HepG2 (cell line): ENCODE data around the gene FXYD5. TPM values are rescaled to one million over a fixed set of nuclear protein-coding genes. Genes with fewer than 3 reads are reported as not detected.

Experiments
- CERS6 ChIP-seq: sonication (generic); formaldehyde crosslinking; IDR thresholded peaks from 2 replicates; pipeline ENCODE4 v1.5.0; 2020; ENCODE audit warnings: missing genetic modification reagents
- FIP1L1 ChIP-seq: fragments of 200-400 bp; formaldehyde crosslinking; IDR thresholded peaks from 2 replicates; pipeline ENCODE4 v1.6.1; 2018; ENCODE audit warnings: low read depth, mild to moderate bottlenecking, low read length, moderate library complexity, borderline replicate concordance; ENCODE audit not compliant: insufficient read depth
- FOXO4 ChIP-seq: sonication (generic); formaldehyde crosslinking; conservative IDR thresholded peaks from 2 replicates; pipeline ENCODE4 v1.8.1; 2023; ENCODE audit warnings: missing genetic modification reagents
- HMG20B ChIP-seq: conservative IDR thresholded peaks from 2 replicates; pipeline ENCODE4 v1.6.1; 2016; ENCODE audit warnings: missing genetic modification reagents, missing compliant biosample characterization
- NBN ChIP-seq: fragments of 450-650 bp; conservative IDR thresholded peaks from 2 replicates; pipeline ENCODE4 v1.6.1; 2017
- PRDM10 ChIP-seq: sonication (generic); formaldehyde crosslinking; IDR thresholded peaks from 2 replicates; pipeline ENCODE4 v1.4.0; 2020; ENCODE audit warnings: low read depth, missing genetic modification reagents
- SPEN ChIP-seq: sonication (generic); formaldehyde crosslinking; IDR thresholded peaks from 2 replicates; pipeline ENCODE4 v1.5.1; 2020; ENCODE audit warnings: low read depth, mild to moderate bottlenecking, missing genetic modification reagents
- THAP8 ChIP-seq: sonication (generic); formaldehyde crosslinking; IDR thresholded peaks from 2 replicates; pipeline ENCODE4 v1.5.1; 2020; ENCODE audit warnings: missing genetic modification reagents, mild to moderate bottlenecking, borderline replicate concordance
- ZEB1 ChIP-seq: IDR thresholded peaks from 2 replicates; pipeline ENCODE4 v1.6.1; 2012; ENCODE audit warnings: mild to moderate bottlenecking, low read depth, inconsistent platforms; ENCODE audit not compliant: insufficient replicate concordance
- ZFP91 ChIP-seq: sonication (generic); formaldehyde crosslinking; IDR thresholded peaks from 2 replicates; pipeline ENCODE4 v1.9.0; 2022; ENCODE audit warnings: missing genetic modification reagents, mild to moderate bottlenecking, borderline replicate concordance
- polyA plus RNA-seq, 8 experiments: library from polyadenylated mRNA; depleted of rRNA in 3 of 8; stranded (reverse) in 7 of 8; unstranded in 1 of 8; fragments of >200 nt; fragmentation: Illumina TruSeq in 4 of 8; extraction: Trizol in 4 of 8; gene quantifications; 2 replicates each; pipeline versions ENCODE4 v1.2.1 to v1.2.3, GENCODE V29; 2011 to 2016; ENCODE audit warnings: low read depth in 4 of 8, missing spikeins in 1 of 8, mixed read lengths in 1 of 8; ENCODE audit not compliant: insufficient read depth in 1 of 8
- total RNA-seq, 5 experiments: library from RNA; depleted of rRNA; stranded (reverse); fragments of >200 nt; fragmentation: Illumina TruSeq; extraction: Trizol; gene quantifications; 2 replicates each; pipeline ENCODE4 v1.2.3, GENCODE V29; 2016; ENCODE audit warnings: low read depth in 1 of 5
- TF ChIP-seq, protein P1 (sequence below): sonication (generic); formaldehyde crosslinking; conservative IDR thresholded peaks from 2 replicates; pipeline ENCODE4 v1.8.0; 2022; ENCODE audit warnings: missing genetic modification reagents
- TF ChIP-seq, protein P2 (sequence below): IDR thresholded peaks from 2 replicates; pipeline ENCODE4 v1.4.0; 2020; ENCODE audit warnings: mild to moderate bottlenecking, missing genetic modification reagents

FXYD5 gene
- total and polyA plus RNA-seq, 2 of the 13 experiments (the other 11 are each of a cell fraction or from before 2014, with no cell fraction given), result 0.65 TPM; not detected in 1

DNA sequence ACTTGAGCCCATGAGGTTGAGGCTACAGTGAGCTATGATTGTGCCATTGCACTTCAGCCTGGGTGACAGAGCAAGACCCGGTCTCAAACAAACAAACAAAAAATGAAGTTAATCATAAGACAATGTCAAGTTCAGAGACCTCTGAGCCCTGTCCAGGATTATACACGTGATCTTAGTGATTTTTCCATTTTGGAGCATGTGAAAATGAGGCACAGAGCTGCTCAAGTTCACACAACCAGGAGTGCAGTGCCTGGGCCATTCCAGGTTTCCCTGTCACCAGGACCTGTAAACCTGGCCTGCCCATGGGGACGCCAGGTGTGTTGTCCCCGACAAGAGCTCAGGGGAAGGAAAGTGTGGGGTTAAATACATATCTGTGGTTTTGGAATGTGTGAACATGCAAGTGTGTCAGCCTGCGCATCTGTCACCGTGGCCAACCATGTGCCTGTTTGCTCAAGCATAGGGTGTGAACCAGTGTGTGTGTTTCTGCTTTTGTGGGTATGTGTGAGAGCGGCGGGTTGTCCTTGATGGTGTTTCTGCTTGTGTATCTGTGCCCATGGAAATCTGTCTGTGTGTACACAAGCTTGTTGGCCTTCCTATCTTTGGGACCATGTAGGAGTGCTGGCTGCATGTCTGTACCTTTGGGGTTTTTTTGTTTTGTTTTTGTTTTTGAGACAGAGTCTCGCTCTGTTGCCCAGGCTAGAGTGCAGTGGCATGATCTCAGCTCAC lies 17.4 kb upstream of the FXYD5 start (continued):
- TF ChIP-seq ZFP91 (CRISPR knock-in tag) (peak; percentile 24; the same call in 1 of the 2 replicates), HMG20B (CRISPR knock-in tag) (no peak), FIP1L1 (no peak), PRDM10 (CRISPR knock-in tag) (no peak), THAP8 (CRISPR knock-in tag) (no peak), ZEB1 (no peak), NBN (no peak), FOXO4 (CRISPR knock-in tag) (no peak), SPEN (CRISPR knock-in tag) (peak; percentile 17; the same call in 1 of the 2 replicates), CERS6 (no peak)
- TF ChIP-seq, protein P1, sequence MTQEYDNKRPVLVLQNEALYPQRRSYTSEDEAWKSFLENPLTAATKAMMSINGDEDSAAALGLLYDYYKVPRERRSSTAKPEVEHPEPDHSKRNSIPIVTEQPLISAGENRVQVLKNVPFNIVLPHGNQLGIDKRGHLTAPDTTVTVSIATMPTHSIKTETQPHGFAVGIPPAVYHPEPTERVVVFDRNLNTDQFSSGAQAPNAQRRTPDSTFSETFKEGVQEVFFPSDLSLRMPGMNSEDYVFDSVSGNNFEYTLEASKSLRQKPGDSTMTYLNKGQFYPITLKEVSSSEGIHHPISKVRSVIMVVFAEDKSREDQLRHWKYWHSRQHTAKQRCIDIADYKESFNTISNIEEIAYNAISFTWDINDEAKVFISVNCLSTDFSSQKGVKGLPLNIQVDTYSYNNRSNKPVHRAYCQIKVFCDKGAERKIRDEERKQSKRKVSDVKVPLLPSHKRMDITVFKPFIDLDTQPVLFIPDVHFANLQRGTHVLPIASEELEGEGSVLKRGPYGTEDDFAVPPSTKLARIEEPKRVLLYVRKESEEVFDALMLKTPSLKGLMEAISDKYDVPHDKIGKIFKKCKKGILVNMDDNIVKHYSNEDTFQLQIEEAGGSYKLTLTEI (CRISPR knock-in tag), result no peak
- TF ChIP-seq, protein P2, sequence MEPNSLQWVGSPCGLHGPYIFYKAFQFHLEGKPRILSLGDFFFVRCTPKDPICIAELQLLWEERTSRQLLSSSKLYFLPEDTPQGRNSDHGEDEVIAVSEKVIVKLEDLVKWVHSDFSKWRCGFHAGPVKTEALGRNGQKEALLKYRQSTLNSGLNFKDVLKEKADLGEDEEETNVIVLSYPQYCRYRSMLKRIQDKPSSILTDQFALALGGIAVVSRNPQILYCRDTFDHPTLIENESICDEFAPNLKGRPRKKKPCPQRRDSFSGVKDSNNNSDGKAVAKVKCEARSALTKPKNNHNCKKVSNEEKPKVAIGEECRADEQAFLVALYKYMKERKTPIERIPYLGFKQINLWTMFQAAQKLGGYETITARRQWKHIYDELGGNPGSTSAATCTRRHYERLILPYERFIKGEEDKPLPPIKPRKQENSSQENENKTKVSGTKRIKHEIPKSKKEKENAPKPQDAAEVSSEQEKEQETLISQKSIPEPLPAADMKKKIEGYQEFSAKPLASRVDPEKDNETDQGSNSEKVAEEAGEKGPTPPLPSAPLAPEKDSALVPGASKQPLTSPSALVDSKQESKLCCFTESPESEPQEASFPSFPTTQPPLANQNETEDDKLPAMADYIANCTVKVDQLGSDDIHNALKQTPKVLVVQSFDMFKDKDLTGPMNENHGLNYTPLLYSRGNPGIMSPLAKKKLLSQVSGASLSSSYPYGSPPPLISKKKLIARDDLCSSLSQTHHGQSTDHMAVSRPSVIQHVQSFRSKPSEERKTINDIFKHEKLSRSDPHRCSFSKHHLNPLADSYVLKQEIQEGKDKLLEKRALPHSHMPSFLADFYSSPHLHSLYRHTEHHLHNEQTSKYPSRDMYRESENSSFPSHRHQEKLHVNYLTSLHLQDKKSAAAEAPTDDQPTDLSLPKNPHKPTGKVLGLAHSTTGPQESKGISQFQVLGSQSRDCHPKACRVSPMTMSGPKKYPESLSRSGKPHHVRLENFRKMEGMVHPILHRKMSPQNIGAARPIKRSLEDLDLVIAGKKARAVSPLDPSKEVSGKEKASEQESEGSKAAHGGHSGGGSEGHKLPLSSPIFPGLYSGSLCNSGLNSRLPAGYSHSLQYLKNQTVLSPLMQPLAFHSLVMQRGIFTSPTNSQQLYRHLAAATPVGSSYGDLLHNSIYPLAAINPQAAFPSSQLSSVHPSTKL, result peak; percentile 72
